Loucy (cell line): ENCODE results near the gene GBA2.

Experiments used
- H2AFZ ChIP-seq: fragments of 200-600 bp; sonication (generic); 2 replicates; pipeline ENCODE4 v1.6.0; 2016; ENCODE audit warnings: antibody characterized with exemption, mild to moderate bottlenecking, low read length, moderate library complexity
- H3F3A ChIP-seq: fragments of 200-600 bp; 2 replicates; pipeline ENCODE4 v1.6.0; 2016; ENCODE audit warnings: antibody characterized with exemption, low read depth, mild to moderate bottlenecking
- H3K27me3 ChIP-seq: fragments of 200-600 bp; sonication (generic); 2 replicates; pipeline ENCODE4 v1.6.1; 2014; ENCODE audit warnings: low read length, mild to moderate bottlenecking; ENCODE audit not compliant: insufficient read depth, poor library complexity, severe bottlenecking
- H3K36me3 ChIP-seq: fragments of 200-600 bp; sonication (generic); 2 replicates; pipeline ENCODE4 v1.6.1; 2016; ENCODE audit warnings: low read length; ENCODE audit not compliant: insufficient read depth
- H3K4me1 ChIP-seq: fragments of 200-600 bp; sonication (generic); 2 replicates; pipeline ENCODE4 v1.5.1; 2014; ENCODE audit warnings: low read length, mild to moderate bottlenecking; ENCODE audit not compliant: insufficient read depth, poor library complexity, severe bottlenecking
- H3K4me2 ChIP-seq: fragments of 200-600 bp; sonication (generic); 2 replicates; pipeline ENCODE4 v1.6.0; 2014; ENCODE audit warnings: antibody characterized with exemption, low read length, low read depth, mild to moderate bottlenecking; ENCODE audit not compliant: poor library complexity, severe bottlenecking
- H3K4me3 ChIP-seq: fragments of 200-600 bp; sonication (generic); 2 replicates; pipeline ENCODE4 v1.5.1; 2014; ENCODE audit warnings: low read length, mild to moderate bottlenecking, mixed read lengths; ENCODE audit not compliant: poor library complexity, severe bottlenecking
- H3K79me2 ChIP-seq: fragments of 200-600 bp; sonication (generic); 2 replicates; pipeline ENCODE4 v1.6.1; 2014; ENCODE audit warnings: low read length; ENCODE audit not compliant: insufficient read depth
- H3K9ac ChIP-seq: fragments of 200-600 bp; sonication (generic); 2 replicates; pipeline ENCODE4 v1.6.0; 2014; ENCODE audit warnings: mild to moderate bottlenecking, low read depth, low read length, moderate library complexity; ENCODE audit not compliant: poor library complexity, severe bottlenecking
- H3K9me2 ChIP-seq: fragments of 200-600 bp; sonication (generic); replicated peaks from 2 replicates; pipeline ENCODE4 v1.6.1; 2016; ENCODE audit warnings: low read depth, low read length, mixed read lengths
- H3K9me3 ChIP-seq: fragments of 200-600 bp; sonication (generic); 2 replicates; pipeline ENCODE4 v1.6.1; 2014; ENCODE audit warnings: mild to moderate bottlenecking, antibody characterized with exemption, low read length, low read depth; ENCODE audit not compliant: insufficient read depth
- H4K20me1 ChIP-seq: fragments of 200-600 bp; sonication (generic); 2 replicates; pipeline ENCODE4 v1.6.0; 2014; ENCODE audit warnings: antibody characterized with exemption, low read length, mild to moderate bottlenecking; ENCODE audit not compliant: insufficient read depth, poor library complexity, severe bottlenecking
- CTCF ChIP-seq: fragments of 200-600 bp; sonication (generic); conservative IDR thresholded peaks from 2 replicates; pipeline ENCODE4 v1.5.1; 2014; ENCODE audit warnings: mild to moderate bottlenecking, antibody characterized with exemption, low read length
- EZH2phosphoT487 ChIP-seq: fragments of 200-600 bp; IDR thresholded peaks from 2 replicates; pipeline ENCODE4 v1.6.1; 2018; ENCODE audit warnings: antibody characterized with exemption, mild to moderate bottlenecking, moderate library complexity, borderline replicate concordance

Gene GBA2

DNA sequence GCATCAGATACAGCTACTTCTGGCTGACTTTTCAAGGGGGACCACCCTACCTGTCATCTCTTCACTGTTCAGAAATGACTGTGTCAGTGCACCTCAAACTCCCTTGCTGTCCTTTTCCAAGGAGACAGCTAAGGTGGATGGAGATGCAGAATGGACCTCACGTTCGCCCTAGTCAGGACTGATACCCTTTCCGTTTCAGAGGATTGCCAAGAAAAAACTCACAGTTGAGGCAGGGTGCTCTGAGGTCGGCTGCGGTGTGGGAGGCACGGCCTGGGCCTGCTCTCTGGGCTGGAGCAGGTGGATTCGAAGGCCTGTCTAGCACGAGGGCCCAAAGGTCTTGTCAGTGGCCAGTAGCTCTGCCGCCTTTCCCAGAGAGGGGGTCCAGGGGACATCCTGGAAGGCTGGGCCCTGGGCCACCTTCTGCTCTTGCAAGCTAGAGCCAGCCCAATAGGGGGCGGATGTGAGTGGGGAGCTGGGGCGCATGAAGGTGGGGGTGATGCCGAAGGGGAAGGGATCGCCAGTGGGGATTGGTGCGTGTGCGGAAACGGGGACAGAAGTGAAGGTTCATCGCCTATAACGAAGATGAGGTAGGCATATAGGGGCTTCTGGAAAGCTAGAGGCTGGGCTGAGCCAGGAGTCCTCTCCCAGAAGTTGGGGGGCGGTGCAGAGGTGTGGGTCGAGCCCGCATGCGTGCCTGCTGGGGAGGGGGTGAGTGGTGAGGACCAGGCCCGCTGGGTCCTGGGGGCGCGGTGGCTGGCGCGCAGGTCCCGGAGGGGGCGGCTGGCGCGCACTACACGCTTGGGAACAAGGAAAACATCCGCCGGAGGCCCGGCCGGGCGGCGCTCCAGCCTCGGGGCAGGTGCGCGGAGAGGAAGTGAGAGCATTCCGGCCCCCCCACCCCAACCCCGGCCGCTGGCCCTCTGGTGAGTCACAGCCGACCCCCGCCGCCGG is 7.5 kb upstream of the GBA2 start:
- Histone ChIP-seq H3K36me3 (peaks cover 6% of the 10 kb centered on the region; the same call in 1 of the 2 replicates), H3K4me1 (peaks cover 43% of the 10 kb centered on the region), H4K20me1 (peaks cover 16% of the 10 kb centered on the region), H2AFZ (peak overlapping the region; percentile 90), H3F3A (no peaks in the 10 kb centered on the region), H3K27me3 (no peaks in the 10 kb centered on the region), H3K9ac (peak overlapping the region; percentile 93), H3K9me2 (no peaks in the 10 kb centered on the region), H3K79me2 (peaks cover 44% of the 10 kb centered on the region), H3K4me3 (peak overlapping the region; percentile 92), H3K9me3 (no peaks in the 10 kb centered on the region), H3K4me2 (peak overlapping the region; percentile 77)
- peak; percentile 77 for TF ChIP-seq CTCF
- TF ChIP-seq EZH2phosphoT487: no peak

DNA sequence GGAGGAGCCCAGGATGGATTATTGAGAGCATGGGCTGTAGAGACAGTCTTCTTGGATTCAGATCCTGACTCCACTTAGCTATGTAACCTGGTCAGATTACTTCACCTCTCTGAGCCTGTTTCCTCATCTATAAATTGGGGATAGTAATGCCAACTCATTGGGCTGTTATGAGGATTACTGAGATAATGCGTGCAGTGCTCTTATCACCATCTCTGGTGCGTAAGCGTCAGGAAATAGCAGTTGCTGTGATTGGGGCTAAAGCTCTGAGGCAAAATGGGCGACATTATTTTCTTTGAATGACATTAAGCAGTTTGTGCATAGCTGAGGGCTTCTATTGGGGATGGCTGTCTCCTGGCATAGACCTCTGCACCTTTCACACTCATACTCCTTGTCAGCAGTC is 6.0 kb upstream of the GBA2 start:
- TF ChIP-seq CTCF (no peak), EZH2phosphoT487 (no peak)
- H3K36me3 ChIP-seq: peaks cover 6% of the 10 kb centered on the region; the same call in 1 of the 2 replicates
- H3K27me3 ChIP-seq: no peaks in the 10 kb centered on the region
- no peaks in the 10 kb centered on the region for H3K9me2 ChIP-seq
- H2AFZ ChIP-seq: no peak overlapping the region
- no peak overlapping the region for H3K9ac ChIP-seq
- no peak overlapping the region for H3K4me2 ChIP-seq
- peaks cover 9% of the 10 kb centered on the region for H4K20me1 ChIP-seq
- peaks cover 33% of the 10 kb centered on the region for H3K4me1 ChIP-seq
- H3K4me3 ChIP-seq: no peak overlapping the region
- H3F3A ChIP-seq: no peaks in the 10 kb centered on the region
- H3K79me2 ChIP-seq: peaks cover 35% of the 10 kb centered on the region
- no peaks in the 10 kb centered on the region for H3K9me3 ChIP-seq

- H3K4me1 ChIP-seq: peaks cover 34% of the 10 kb centered on the region
- H3K4me2 ChIP-seq: no peak within 1 kb of the TSS
- H3K9me2 ChIP-seq: no peaks in the 10 kb centered on the region
- no peak within 1 kb of the TSS for H3K4me3 ChIP-seq
- no peaks in the 10 kb centered on the region for H3F3A ChIP-seq
- TF ChIP-seq EZH2phosphoT487: no peak
- TF ChIP-seq CTCF: no peak
- H4K20me1 ChIP-seq: peaks cover 9% of the 10 kb centered on the region
- no peak within 1 kb of the TSS for H3K9ac ChIP-seq
- no peaks in the 10 kb centered on the region for H3K27me3 ChIP-seq
- H3K79me2 ChIP-seq: peaks cover 32% of the 10 kb centered on the region
- H3K9me3 ChIP-seq: no peaks in the 10 kb centered on the region
- peaks cover 6% of the 10 kb centered on the region; the same call in 1 of the 2 replicates for H3K36me3 ChIP-seq
- no peak within 1 kb of the TSS for H2AFZ ChIP-seq
These were observed 5.2 kb upstream of the GBA2 start, which contains the start of gene MSMP for GRCh38 chr9:35754264-35754663. Gene MSMP, minus strand, starts transcription at chr9:35754276. Its CDS starts 147 bp downstream, at chr9:35754129.
